Mesenchymal stem cell (in vitro differentiated cells and primary cell): ENCODE results near the gene ZNF410.
"Not testable (repeated sequence)": the region's sequence is repeated elsewhere in the genome, so short reads cannot be mapped to it uniquely, and the experiment has no call there.

Experiments
- DNase-seq: peaks from one replicate; pipeline ENCODE4 v3.0.0-alpha.2; 2013
- H2AFZ ChIP-seq: one replicate; pipeline ENCODE4 v1.6.1; 2013; ENCODE audit warnings: low read depth, mild to moderate bottlenecking, control low read depth, inconsistent platforms, low read length, moderate library complexity
- H2AK5ac ChIP-seq: 2 replicates; pipeline ENCODE4 v1.6.1; 2013; ENCODE audit warnings: low read length, moderate library complexity, mild to moderate bottlenecking, inconsistent platforms; ENCODE audit not compliant: severe bottlenecking
- H2BK120ac ChIP-seq: one replicate; pipeline ENCODE4 v1.6.1; 2013; ENCODE audit warnings: low read depth, mild to moderate bottlenecking, inconsistent platforms, low read length, moderate library complexity
- H2BK12ac ChIP-seq, 2 experiments: one replicate each; pipeline ENCODE4 v1.6.1; 2013; ENCODE audit warnings: inconsistent platforms in 2 of 2, low read length in 2 of 2, mild to moderate bottlenecking in 2 of 2, moderate library complexity in 2 of 2, control low read depth in 1 of 2
- H2BK15ac ChIP-seq: one replicate; pipeline ENCODE4 v1.6.1; 2013; ENCODE audit warnings: mild to moderate bottlenecking, low read depth, inconsistent platforms; ENCODE audit not compliant: poor library complexity, severe bottlenecking
- H2BK5ac ChIP-seq: 2 replicates; pipeline ENCODE4 v1.6.1; 2013; ENCODE audit warnings: low read depth, mild to moderate bottlenecking, low read length, control low read depth, inconsistent platforms; ENCODE audit not compliant: poor library complexity, severe bottlenecking
- H3K14ac ChIP-seq, 2 experiments: one replicate each; pipeline ENCODE4 v1.6.1; 2013; ENCODE audit warnings: inconsistent platforms in 2 of 2, low read length in 2 of 2, control low read depth in 1 of 2, mild to moderate bottlenecking in 1 of 2, moderate library complexity in 1 of 2
- H3K18ac ChIP-seq, 2 experiments: one replicate each; pipeline ENCODE4 v1.6.1; 2013; ENCODE audit warnings: inconsistent platforms in 2 of 2, low read length in 2 of 2, control low read depth in 1 of 2, low read depth in 1 of 2, mild to moderate bottlenecking in 1 of 2
- H3K23ac ChIP-seq, 2 experiments: one replicate each; pipeline ENCODE4 v1.6.1; 2013; ENCODE audit warnings: inconsistent platforms in 2 of 2, low read length in 2 of 2, mild to moderate bottlenecking in 2 of 2, moderate library complexity in 2 of 2, control low read depth in 1 of 2
- H3K27ac ChIP-seq: 2 replicates; pipeline ENCODE4 v1.5.1; 2013; ENCODE audit warnings: mild to moderate bottlenecking, moderate library complexity, low read length, control low read depth, inconsistent platforms; ENCODE audit not compliant: poor library complexity, severe bottlenecking
- H3K27me3 ChIP-seq, 2 experiments: 2 replicates each; pipeline versions ENCODE4 v1.6.1 to v1.7.0; 2013; ENCODE audit warnings: low read length in 2 of 2, mild to moderate bottlenecking in 2 of 2, moderate library complexity in 2 of 2, control low read depth in 1 of 2, inconsistent platforms in 1 of 2; ENCODE audit not compliant: control insufficient read depth in 1 of 2, insufficient read depth in 1 of 2
- H3K36me3 ChIP-seq, 2 experiments: 2 replicates each; pipeline versions ENCODE4 v1.6.1 to v1.7.0; 2013; ENCODE audit warnings: low read length in 2 of 2, control low read depth in 1 of 2, inconsistent platforms in 1 of 2, low read depth in 1 of 2, mild to moderate bottlenecking in 1 of 2; ENCODE audit not compliant: insufficient read depth in 2 of 2, control insufficient read depth in 1 of 2
- H3K4ac ChIP-seq, 2 experiments: one replicate each; pipeline ENCODE4 v1.6.1; 2013; ENCODE audit warnings: inconsistent platforms in 2 of 2, low read length in 2 of 2, mild to moderate bottlenecking in 2 of 2, moderate library complexity in 2 of 2, control low read depth in 1 of 2, low read depth in 1 of 2
- H3K4me1 ChIP-seq: 2 replicates; pipeline ENCODE4 v1.6.1; 2013; ENCODE audit warnings: low read depth, low read length, control low read depth; ENCODE audit not compliant: control insufficient read depth, insufficient read depth
- H3K4me2 ChIP-seq: 2 replicates; pipeline ENCODE4 v1.6.1; 2013; ENCODE audit warnings: low read length, mild to moderate bottlenecking, inconsistent platforms; ENCODE audit not compliant: poor library complexity, severe bottlenecking
- H3K4me3 ChIP-seq, 2 experiments: 2 replicates each; pipeline versions ENCODE4 v1.5.1 to v1.7.0; 2013; ENCODE audit warnings: low read length in 2 of 2, mild to moderate bottlenecking in 2 of 2, control low read depth in 1 of 2, low read depth in 1 of 2; ENCODE audit not compliant: insufficient read depth in 1 of 2
- H3K79me1 ChIP-seq: replicated peaks from 2 replicates; pipeline ENCODE4 v1.6.1; 2013; ENCODE audit warnings: mild to moderate bottlenecking, control low read depth, low read length, inconsistent platforms; ENCODE audit not compliant: poor library complexity, severe bottlenecking
- H3K9ac ChIP-seq: 2 replicates; pipeline ENCODE4 v1.7.0; 2013; ENCODE audit warnings: mild to moderate bottlenecking, low read length, moderate library complexity
- H3K9me3 ChIP-seq: 2 replicates; pipeline ENCODE4 v1.7.0; 2013; ENCODE audit warnings: mild to moderate bottlenecking, low read length; ENCODE audit not compliant: control insufficient read depth
- H4K8ac ChIP-seq: one replicate; pipeline ENCODE4 v1.6.1; 2013; ENCODE audit warnings: inconsistent platforms, mild to moderate bottlenecking, low read length, moderate library complexity
- H4K91ac ChIP-seq: one replicate; pipeline ENCODE4 v1.6.1; 2013; ENCODE audit warnings: mild to moderate bottlenecking, low read length, inconsistent platforms
- WGBS: methylation state at CpG from one replicate; pipeline ENCODE4 v1.1.7; 2013; ENCODE audit warnings: mixed read lengths; 5-methylcytosine and 5-hydroxymethylcytosine counted together

Gene ZNF410

GRCh38 chr14:73863209-73863608 is 23.4 kb upstream of the ZNF410 start:
- Histone ChIP-seq H3K27me3 (no peaks in the 10 kb centered on the region), H2BK15ac (no peak overlapping the region), H3K4me2 (no peak overlapping the region), H3K4ac (no peak overlapping the region), H2BK5ac (no peak overlapping the region), H4K91ac (no peak overlapping the region), H3K14ac (no peak overlapping the region), H3K9ac (no peak overlapping the region), H2AFZ (no peak overlapping the region), H3K9me3 (no peaks in the 10 kb centered on the region), H4K8ac (no peak overlapping the region), H2BK12ac (no peak overlapping the region), H3K27ac (no peak overlapping the region), H3K4me3 (no peak overlapping the region), H3K36me3 (peaks cover 7 to 63% of the 10 kb centered on the region in 2 experiments), H3K18ac (no peak overlapping the region), H3K4me1 (peaks cover 2% of the 10 kb centered on the region), H2BK120ac (no peak overlapping the region), H2AK5ac (no peak overlapping the region), H3K79me1 (peaks cover 5% of the 10 kb centered on the region), H3K23ac (no peak overlapping the region)
- no peak for DNase-seq
- WGBS: 100% methylated on average over 1 of the region's 2 CpGs

GRCh38 chr14:73865534-73866113 is 21.0 kb upstream of the ZNF410 start:
- no peak overlapping the region for H2BK15ac ChIP-seq
- no peak overlapping the region for H3K14ac ChIP-seq
- no peak for DNase-seq
- H3K9ac ChIP-seq: no peak overlapping the region
- peaks cover 5% of the 10 kb centered on the region for H3K79me1 ChIP-seq
- no peak overlapping the region for H3K4me3 ChIP-seq
- H3K4me2 ChIP-seq: no peak overlapping the region
- no peak overlapping the region for H3K18ac ChIP-seq
- H2BK12ac ChIP-seq: no peak overlapping the region
- no peaks in the 10 kb centered on the region for H3K9me3 ChIP-seq
- H4K91ac ChIP-seq: no peak overlapping the region
- H3K27me3 ChIP-seq: no peaks in the 10 kb centered on the region
- no peak overlapping the region for H2AFZ ChIP-seq
- no peak overlapping the region for H2AK5ac ChIP-seq
- H3K27ac ChIP-seq: no peak overlapping the region
- H3K4ac ChIP-seq: no peak overlapping the region
- H3K4me1 ChIP-seq: peaks cover 2% of the 10 kb centered on the region
- H3K36me3 ChIP-seq: peaks cover 7 to 66% of the 10 kb centered on the region in 2 experiments
- H2BK5ac ChIP-seq: no peak overlapping the region
- no peak overlapping the region for H2BK120ac ChIP-seq
- H3K23ac ChIP-seq: no peak overlapping the region
- H4K8ac ChIP-seq: no peak overlapping the region
- 95% methylated on average over 7 of the region's 8 CpGs for WGBS

- H2AFZ ChIP-seq, H3K27me3 ChIP-seq, DNase-seq, H2AK5ac ChIP-seq, H3K23ac ChIP-seq, H4K8ac ChIP-seq, H4K91ac ChIP-seq, H3K4ac ChIP-seq, H3K9ac ChIP-seq, H3K4me2 ChIP-seq, H3K9me3 ChIP-seq, H3K4me3 ChIP-seq, H3K27ac ChIP-seq, H3K79me1 ChIP-seq, H3K18ac ChIP-seq, H3K14ac ChIP-seq, H2BK120ac ChIP-seq, H2BK5ac ChIP-seq, H3K4me1 ChIP-seq, H2BK12ac ChIP-seq: not testable (repeated sequence)
- Histone ChIP-seq H2BK15ac (peak overlapping the region; percentile 64), H3K36me3 (peaks cover 0 to 51% of the 10 kb centered on the region in 2 experiments)
- WGBS: 93% methylated on average over 10 of the region's 11 CpGs
Measured at GRCh38 chr14:73869754-73870153, 16.9 kb upstream of the ZNF410 start.

- H3K9ac ChIP-seq: no peak overlapping the region
- no peak overlapping the region for H2AFZ ChIP-seq
- peaks cover 2% of the 10 kb centered on the region for H3K4me1 ChIP-seq
- H2BK12ac ChIP-seq: no peak overlapping the region
- no peak overlapping the region for H4K8ac ChIP-seq
- H3K23ac ChIP-seq: no peak overlapping the region
- H2AK5ac ChIP-seq: no peak overlapping the region
- no peak overlapping the region for H3K27ac ChIP-seq
- H2BK5ac ChIP-seq: no peak overlapping the region
- no peak overlapping the region for H2BK120ac ChIP-seq
- DNase-seq: no peak
- no peak overlapping the region for H3K18ac ChIP-seq
- H3K9me3 ChIP-seq: no peaks in the 10 kb centered on the region
- no peak overlapping the region for H3K14ac ChIP-seq
- H2BK15ac ChIP-seq: no peak overlapping the region
- H3K79me1 ChIP-seq: peaks cover 5% of the 10 kb centered on the region
- H3K4me2 ChIP-seq: no peak overlapping the region
- no CpG with 5 or more reads among the region's 2 CpGs for WGBS
- H3K36me3 ChIP-seq: peaks cover 5 to 42% of the 10 kb centered on the region in 2 experiments
- no peak overlapping the region for H3K4me3 ChIP-seq
- H3K4ac ChIP-seq: no peak overlapping the region
- H4K91ac ChIP-seq: no peak overlapping the region
- no peaks in the 10 kb centered on the region for H3K27me3 ChIP-seq
Measured at GRCh38 chr14:73870525-73871235, 16.0 kb upstream of the ZNF410 start.
